Gastroesophageal sphincter (tissue), 3 donors: Measurements from ENCODE around the gene CTSA.

ENCODE experiments used
- CTCF ChIP-seq, 4 experiments: fragments of 200-600 bp in 2 of 4; fragments of 450-650 bp in 2 of 4; sonication (generic) in 1 of 4; IDR thresholded peaks; one replicate each; pipeline ENCODE4 v1.5.1; 2017 to 2019; ENCODE audit warnings: antibody characterized with exemption in 4 of 4, mild to moderate bottlenecking in 2 of 4, moderate library complexity in 2 of 4
- EP300 ChIP-seq: sonication (generic); formaldehyde crosslinking; IDR thresholded peaks from one replicate; pipeline ENCODE4 v1.6.1; 2017; ENCODE audit warnings: antibody characterized with exemption, mild to moderate bottlenecking
- POLR2AphosphoS5 ChIP-seq: sonication (generic); formaldehyde crosslinking; IDR thresholded peaks from one replicate; pipeline ENCODE4 v1.6.1; 2017; ENCODE audit warnings: antibody characterized with exemption

- no peak for TF ChIP-seq EP300
- TF ChIP-seq CTCF (IDR thresholded peaks at IDR 0.05) = no peak
- no peak for TF ChIP-seq POLR2AphosphoS5
Observed at GRCh38 chr20:45925821-45926506, 34.8 kb downstream of the CTSA start.
